Activated CD8-positive, alpha-beta memory T cell treated with anti-CD3 and anti-CD28 coated beads for 48 hours (primary cell): ENCODE data around the gene PILRA.

ENCODE experiments used
- DNase-seq, 3 experiments: peaks; one replicate each; pipeline ENCODE4 v3.0.0-alpha.2; 2020; ENCODE audit warnings: low read depth in 2 of 3, low spot score in 2 of 3

The PILRA gene

GRCh38 chr7:100407285-100408180 lies 34.2 kb downstream of the PILRA start:
- no peak for DNase-seq

GRCh38 chr7:100411101-100411500 lies 37.8 kb downstream of the PILRA start:
- DNase-seq: no peak

GRCh38 chr7:100413346-100413745 lies 40.1 kb downstream of the PILRA start:
- no peak for DNase-seq

GRCh38 chr7:100413889-100414288 lies 40.6 kb downstream of the PILRA start:
- no peak for DNase-seq

GRCh38 chr7:100415448-100415847 lies 42.2 kb downstream of the PILRA start:
- no peak for DNase-seq

GRCh38 chr7:100418930-100419659 lies 45.8 kb downstream of the PILRA start:
- no peak for DNase-seq

GRCh38 chr7:100419660-100420226 lies 46.5 kb downstream of the PILRA start:
- DNase-seq: no peak

- no peak for DNase-seq
Observed at GRCh38 chr7:100423315-100423714, 50.0 kb downstream of the PILRA start.

GRCh38 chr7:100425347-100425746 lies 52.1 kb downstream of the PILRA start:
- no peak for DNase-seq

GRCh38 chr7:100426516-100426915 lies 53.2 kb downstream of the PILRA start:
- no peak for DNase-seq

GRCh38 chr7:100427762-100428198 lies 54.5 kb downstream of the PILRA start:
- no peak for DNase-seq

GRCh38 chr7:100428199-100428966 lies 55.1 kb downstream of the PILRA start, which contains the start of gene ZCWPW1:
Gene ZCWPW1 (minus strand): TSS chr7:100428703. CDS start chr7:100420649, 8,054 bp downstream.
- DNase-seq: peak; percentile 94 to 97 (median 95)

- DNase-seq: peak; percentile 99 to 100 (median 100)
Observed at GRCh38 chr7:100428967-100429636, 55.8 kb downstream of the PILRA start.

- peak; percentile 91 to 99 (median 98) for DNase-seq
Observed at GRCh38 chr7:100429637-100430492, 56.6 kb downstream of the PILRA start, which contains the start of gene MEPCE. Gene MEPCE (plus strand): TSS chr7:100429831. CDS start chr7:100430019, 188 bp downstream.

GRCh38 chr7:100430493-100431285 lies 57.4 kb downstream of the PILRA start:
- no peak for DNase-seq

- DNase-seq: no peak
Observed at GRCh38 chr7:100431286-100431735, 58.0 kb downstream of the PILRA start.

GRCh38 chr7:100432053-100432452 lies 58.8 kb downstream of the PILRA start:
- no peak for DNase-seq

- no peak for DNase-seq
Observed at GRCh38 chr7:100432621-100433275, 59.5 kb downstream of the PILRA start.
